Measurements from ENCODE around the gene LDLRAD4.
"Not testable (repeated sequence)": the region's sequence is repeated elsewhere in the genome, so short reads cannot be mapped to it uniquely, and the experiment has no call there.

The LDLRAD4 gene

DNA sequence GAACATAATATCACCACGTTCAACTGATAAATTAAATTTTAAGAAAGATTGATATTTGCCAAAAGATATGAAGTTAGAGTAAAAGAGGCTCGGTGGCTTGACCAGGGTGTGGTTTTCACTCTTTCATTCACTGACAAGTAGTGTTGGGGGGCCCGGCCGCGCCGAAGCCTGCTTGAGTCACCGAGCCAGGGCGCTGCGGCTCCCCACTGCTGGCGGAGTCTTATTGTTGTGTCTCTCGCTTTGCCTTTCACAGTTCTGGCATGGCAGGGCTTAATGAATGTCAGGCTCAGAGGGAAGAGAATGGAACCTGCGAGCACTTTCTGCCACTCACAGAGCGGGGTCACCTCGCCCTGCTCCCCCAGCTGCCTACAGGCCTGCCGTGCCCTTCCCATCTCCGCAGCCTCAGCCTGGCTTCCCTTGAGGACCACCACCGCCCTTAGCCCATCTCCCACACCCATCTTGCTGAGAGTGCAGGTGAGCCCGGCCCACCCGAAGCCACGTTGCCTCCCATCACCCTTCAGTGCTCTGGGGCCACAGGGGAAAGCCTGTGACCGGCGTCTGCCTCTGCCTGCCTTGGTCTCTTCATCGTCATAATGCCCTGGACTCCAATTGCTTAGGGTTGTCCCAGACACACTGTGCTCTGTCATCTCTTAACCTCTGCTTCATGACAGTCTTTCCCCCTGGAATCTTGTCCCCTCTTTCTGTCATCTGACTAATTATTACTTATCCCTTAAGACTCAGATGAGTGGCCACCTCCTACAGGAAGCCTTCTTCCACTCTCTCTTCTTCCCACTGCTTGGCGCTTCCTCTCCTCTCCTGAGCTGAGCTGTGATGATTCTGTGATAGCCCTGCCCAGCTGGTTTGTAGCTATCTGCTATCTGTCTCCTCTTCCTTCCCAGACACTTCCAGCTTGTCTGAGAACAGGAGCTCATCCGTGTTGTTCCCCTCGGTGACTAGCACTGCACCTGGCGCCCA, 365.3 kb downstream of the LDLRAD4 start:
- DNase-seq (ENCODE audit: extremely low spot score, insufficient read length, low read depth) (no peak), FAIRE-seq (peak; percentile 57)

DNA sequence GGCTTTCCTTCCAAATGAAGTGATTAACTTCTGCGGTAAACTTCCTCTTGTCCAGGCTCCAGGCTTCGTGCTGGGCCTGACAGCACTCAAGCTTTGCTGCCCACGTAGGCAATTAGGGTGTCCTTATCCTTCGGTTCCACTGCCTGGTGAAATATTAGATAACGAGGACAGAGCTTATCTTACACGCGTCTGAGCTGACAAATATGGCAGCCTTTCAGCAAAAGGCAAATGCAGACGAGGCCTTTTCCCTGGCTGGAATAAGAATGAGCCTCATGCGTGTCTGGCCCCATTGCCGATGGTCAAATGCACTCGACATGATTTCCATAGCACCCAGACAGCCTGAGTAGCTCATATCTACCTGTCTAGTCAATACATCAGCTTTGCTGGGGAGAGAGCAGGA, 366.3 kb downstream of the LDLRAD4 start:
- FAIRE-seq (no peak), DNase-seq (ENCODE audit: extremely low spot score, insufficient read length, low read depth) (no peak)

DNA sequence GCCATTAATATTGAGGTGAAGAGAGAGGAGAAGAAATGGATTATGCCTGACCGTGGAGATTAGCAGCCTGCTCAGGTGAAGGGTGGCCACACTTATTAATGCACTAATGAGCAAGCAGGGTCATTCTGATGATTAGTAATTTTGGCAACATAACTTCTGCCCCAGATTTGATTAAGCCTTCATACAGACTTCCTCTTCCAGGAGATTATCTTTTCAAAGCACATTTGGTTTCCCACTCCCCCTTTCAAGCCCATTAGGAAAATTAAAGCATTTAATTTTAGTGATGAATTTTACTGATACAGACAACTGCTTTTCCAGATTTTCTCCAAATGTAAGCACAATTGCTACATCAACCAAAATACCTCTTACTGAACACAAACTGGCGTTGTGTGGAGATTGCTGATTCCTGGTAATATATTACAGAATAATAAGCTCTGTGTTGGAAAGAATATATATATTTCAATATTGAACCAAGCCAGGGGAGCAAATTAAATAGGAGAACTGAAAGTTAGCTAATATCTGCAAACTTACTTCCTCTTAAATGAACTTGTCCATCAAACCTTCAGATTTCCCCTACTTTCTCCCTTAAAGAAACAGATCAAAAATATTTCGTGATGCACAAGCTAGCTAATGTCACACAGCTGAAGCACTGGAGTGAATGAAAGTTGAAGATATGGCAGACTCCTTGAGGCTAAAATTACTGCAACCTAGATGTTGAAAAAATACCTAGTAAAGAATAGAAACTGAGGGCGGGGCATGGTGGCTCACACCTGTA, 367.0 kb downstream of the LDLRAD4 start:
- DNase-seq (ENCODE audit: extremely low spot score, insufficient read length, low read depth) (no peak), FAIRE-seq (peak; percentile 91)

DNA sequence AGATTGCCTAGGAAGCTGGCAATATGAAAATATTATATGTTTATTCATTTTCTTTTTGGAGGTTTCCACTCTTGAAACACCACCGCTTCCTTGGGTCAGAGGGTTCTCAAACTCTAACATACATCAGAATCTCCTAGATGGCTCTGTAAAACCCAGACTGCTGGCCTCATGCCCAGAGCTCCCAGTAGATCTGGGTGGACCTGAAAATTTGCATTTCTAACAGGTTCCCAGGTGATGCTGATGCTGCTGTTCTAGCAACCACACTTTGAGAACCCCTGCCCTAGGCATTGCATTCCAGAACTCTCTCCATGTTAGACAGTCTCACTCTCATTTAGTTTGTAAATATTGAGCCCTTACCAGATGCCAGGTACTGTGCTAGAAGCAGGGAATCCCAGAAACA, 368.4 kb downstream of the LDLRAD4 start:
- DNase-seq (ENCODE audit: extremely low spot score, insufficient read length, low read depth) (no peak), FAIRE-seq (peak; percentile 82)

- FAIRE-seq (no peak), DNase-seq (ENCODE audit: extremely low spot score, insufficient read length, low read depth) (no peak)
Observed at GRCh38 chr18:13587477-13587876, 368.9 kb downstream of the LDLRAD4 start.

- DNase-seq (ENCODE audit: extremely low spot score, insufficient read length, low read depth) (no peak), FAIRE-seq (peak; percentile 76)
Observed at GRCh38 chr18:13587937-13588336, 369.4 kb downstream of the LDLRAD4 start.

DNA sequence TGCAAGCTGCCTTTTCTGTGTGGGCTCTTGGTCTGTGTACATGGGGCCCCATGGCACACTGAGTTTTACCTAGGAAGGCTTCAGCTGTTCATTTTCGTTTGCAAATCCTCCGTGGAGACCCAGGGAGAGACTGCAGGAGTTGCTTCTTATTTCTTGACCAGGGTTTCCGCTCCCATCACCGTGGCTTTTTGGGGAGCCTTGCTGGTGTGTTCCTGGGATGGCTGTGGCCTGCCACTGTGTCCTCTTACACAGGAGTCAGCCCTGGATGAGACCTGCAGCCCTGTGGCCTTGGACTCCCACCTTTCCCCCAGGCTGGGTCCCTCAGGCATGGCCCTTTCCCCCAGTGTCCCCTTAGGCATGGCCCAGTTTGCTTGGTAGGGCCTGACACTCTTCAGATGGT, 370.8 kb downstream of the LDLRAD4 start:
- no peak for FAIRE-seq
- no peak for DNase-seq (ENCODE audit: extremely low spot score, insufficient read length, low read depth)

- DNase-seq (ENCODE audit: extremely low spot score, insufficient read length, low read depth) (no peak), FAIRE-seq (no peak)
Observed at GRCh38 chr18:13589943-13590342, 371.4 kb downstream of the LDLRAD4 start.

DNA sequence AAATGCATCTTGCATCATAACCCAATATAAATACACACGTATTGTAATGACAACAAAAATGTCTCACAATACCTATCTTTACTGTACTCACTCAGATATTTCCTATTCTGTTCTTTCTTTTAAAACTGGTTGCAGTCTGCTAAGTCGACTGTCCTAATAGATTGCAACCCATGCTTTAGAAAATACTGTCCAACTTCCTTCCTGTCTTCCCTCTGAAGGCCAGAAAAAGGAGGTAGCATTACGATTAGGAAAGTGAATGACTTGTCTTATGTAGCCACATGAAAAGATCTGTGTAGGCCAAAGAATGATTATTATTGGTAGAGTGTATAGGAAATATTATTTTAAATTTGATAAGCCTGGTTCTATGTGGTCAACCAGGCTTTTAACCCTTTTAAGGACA, 373.7 kb downstream of the LDLRAD4 start:
- DNase-seq (ENCODE audit: extremely low spot score, insufficient read length, low read depth), result no peak
- no peak for FAIRE-seq

- DNase-seq (ENCODE audit: extremely low spot score, insufficient read length, low read depth), result no peak
- FAIRE-seq, result no peak
Observed at GRCh38 chr18:13594551-13594950, 376.0 kb downstream of the LDLRAD4 start.

- FAIRE-seq (peak; percentile 62), DNase-seq (ENCODE audit: extremely low spot score, insufficient read length, low read depth) (no peak)
Observed at GRCh38 chr18:13597068-13597467, 378.5 kb downstream of the LDLRAD4 start.

DNA sequence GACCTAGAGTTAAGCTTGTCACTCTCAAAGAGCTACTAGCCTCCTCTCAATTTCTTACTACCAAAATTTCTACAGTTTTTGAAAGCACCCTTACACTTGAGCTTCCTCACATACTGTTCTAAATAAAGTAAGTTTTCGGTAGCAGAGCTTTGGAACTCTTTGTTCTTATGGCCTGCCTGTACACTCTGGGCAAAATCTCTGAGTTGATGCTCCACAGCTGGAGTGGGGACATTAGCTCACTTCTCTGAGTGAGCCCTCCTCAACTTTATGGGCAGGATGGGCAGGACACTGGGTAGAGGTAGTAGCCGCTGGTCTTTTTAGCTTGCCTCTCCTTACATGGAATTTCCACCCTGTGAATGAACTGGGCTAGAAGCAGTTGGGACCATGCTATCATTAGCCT, 380.0 kb downstream of the LDLRAD4 start:
- DNase-seq (ENCODE audit: extremely low spot score, insufficient read length, low read depth), result no peak
- FAIRE-seq, result no peak

- DNase-seq (ENCODE audit: extremely low spot score, insufficient read length, low read depth) (no peak), FAIRE-seq (no peak)
Observed at GRCh38 chr18:13599031-13599430, 380.5 kb downstream of the LDLRAD4 start.

DNA sequence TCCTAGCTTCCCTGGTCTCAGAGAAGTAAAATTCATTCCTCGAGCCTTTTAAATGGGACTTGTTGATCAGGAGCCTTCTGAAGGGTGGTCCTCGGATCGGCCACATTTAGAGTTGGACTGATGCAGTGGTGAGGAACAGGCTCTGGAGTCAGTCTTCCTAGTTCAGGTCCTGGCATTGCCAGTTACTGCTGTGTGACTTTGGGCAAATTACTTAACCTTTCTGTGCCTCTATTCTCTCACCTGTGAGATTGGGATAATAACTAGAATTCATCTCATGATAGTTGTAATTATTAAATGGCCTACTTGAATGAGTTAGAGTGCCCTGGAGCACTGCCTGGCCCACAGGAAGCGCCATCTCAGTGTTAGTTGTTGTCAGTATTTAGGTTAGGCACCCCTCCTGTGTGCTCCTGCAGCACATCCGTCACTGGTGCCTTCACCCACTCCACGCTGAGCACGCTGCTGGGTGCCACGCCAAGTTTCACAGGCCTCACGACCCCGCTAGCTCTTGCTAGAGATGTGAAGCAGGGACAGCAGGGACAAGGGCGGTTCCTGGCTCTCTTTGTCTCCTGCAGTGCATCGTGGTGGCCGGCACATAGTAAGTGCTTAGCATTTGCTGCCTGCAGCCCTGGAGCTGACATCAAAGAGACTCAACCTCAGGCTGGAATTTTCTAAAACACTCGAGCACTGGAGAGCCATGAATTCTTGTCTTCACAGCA, 384.9 kb downstream of the LDLRAD4 start:
- no peak for FAIRE-seq
- DNase-seq (ENCODE audit: extremely low spot score, insufficient read length, low read depth), result no peak

GRCh38 chr18:13604786-13605185, 386.2 kb downstream of the LDLRAD4 start:
- FAIRE-seq (no peak), DNase-seq (ENCODE audit: extremely low spot score, insufficient read length, low read depth) (no peak)

GRCh38 chr18:13605477-13605876, 386.9 kb downstream of the LDLRAD4 start:
- DNase-seq (ENCODE audit: extremely low spot score, insufficient read length, low read depth), result no peak
- peak; percentile 5 for FAIRE-seq

DNA sequence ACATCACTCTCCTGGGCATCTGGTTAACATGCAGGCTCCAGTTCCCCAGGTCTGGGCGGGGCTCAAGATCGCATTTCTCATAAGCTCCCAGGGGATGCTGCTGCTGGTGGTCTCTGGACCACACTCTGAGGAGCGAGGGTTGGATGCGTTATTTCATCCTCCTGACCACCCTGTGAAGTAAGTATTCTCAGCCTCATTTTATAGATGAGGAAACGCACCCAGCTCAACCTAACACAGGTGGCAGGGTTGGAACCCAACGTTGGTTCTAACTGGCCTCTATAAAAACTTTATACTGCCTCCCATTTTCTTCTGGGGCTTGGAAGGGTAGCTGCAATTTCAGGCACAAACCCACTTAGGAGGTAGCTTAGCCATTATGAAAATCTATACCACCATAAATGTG, 387.3 kb downstream of the LDLRAD4 start:
- DNase-seq (ENCODE audit: extremely low spot score, insufficient read length, low read depth), result no peak
- no peak for FAIRE-seq

DNA sequence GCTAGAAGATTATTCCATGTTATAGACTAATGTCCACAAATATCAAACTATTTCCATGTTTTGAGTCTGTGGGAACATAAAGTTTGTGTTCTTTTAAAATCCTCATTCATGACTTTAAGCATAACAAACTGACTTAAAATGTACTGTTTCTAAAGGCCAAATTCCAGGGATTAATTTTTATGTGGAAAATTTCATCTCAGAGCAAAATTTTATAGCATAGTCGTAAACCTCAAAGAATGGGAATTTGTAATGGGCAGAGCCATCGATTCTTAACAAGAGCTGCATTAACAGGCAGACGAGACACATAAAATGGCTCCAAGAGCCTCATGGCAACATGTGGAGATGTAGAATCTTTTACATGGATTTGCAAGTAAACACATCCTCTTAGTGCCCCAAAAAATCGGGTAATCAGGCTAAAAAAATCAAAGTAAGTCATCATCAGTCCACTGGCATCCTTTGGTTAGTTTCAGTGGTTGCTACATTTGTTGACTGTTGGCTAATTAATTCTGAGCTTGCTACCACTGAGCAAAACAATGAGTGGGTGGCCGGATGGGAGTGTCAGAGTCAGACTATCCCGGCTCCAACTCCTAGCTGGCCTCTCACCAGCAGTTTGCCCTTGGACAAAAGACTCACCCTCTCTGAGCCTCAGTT, 388.2 kb downstream of the LDLRAD4 start:
- no peak for DNase-seq (ENCODE audit: extremely low spot score, insufficient read length, low read depth)
- peak; percentile 77 for FAIRE-seq

GRCh38 chr18:13608024-13608562, 389.5 kb downstream of the LDLRAD4 start:
- FAIRE-seq, result peak; percentile 67
- not testable (repeated sequence) for DNase-seq (ENCODE audit: extremely low spot score, insufficient read length, low read depth)

Measured in GM18507 (cell line).